Erythroblast (primary cell): ENCODE measurements around the gene BPIFB2.
"Not testable (repeated sequence)": the region's sequence is repeated elsewhere in the genome, so short reads cannot be mapped to it uniquely, and the experiment has no call there.

ENCODE experiments used
- DNase-seq, 2 experiments: peaks; one replicate each; lab custom pipeline; 2025; lab: John Stamatoyannopoulos, UW
- GATA1 ChIP-seq: IDR thresholded peaks from 2 replicates; pipeline ENCODE4 v1.6.1; 2011; ENCODE audit warnings: low read depth, mild to moderate bottlenecking, control low read depth, low read length, moderate library complexity
- POLR2A ChIP-seq: IDR thresholded peaks from 2 replicates; pipeline ENCODE4 v1.6.1; 2011; ENCODE audit warnings: mild to moderate bottlenecking, low read length

Gene BPIFB2, protein sequence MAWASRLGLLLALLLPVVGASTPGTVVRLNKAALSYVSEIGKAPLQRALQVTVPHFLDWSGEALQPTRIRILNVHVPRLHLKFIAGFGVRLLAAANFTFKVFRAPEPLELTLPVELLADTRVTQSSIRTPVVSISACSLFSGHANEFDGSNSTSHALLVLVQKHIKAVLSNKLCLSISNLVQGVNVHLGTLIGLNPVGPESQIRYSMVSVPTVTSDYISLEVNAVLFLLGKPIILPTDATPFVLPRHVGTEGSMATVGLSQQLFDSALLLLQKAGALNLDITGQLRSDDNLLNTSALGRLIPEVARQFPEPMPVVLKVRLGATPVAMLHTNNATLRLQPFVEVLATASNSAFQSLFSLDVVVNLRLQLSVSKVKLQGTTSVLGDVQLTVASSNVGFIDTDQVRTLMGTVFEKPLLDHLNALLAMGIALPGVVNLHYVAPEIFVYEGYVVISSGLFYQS

DNA sequence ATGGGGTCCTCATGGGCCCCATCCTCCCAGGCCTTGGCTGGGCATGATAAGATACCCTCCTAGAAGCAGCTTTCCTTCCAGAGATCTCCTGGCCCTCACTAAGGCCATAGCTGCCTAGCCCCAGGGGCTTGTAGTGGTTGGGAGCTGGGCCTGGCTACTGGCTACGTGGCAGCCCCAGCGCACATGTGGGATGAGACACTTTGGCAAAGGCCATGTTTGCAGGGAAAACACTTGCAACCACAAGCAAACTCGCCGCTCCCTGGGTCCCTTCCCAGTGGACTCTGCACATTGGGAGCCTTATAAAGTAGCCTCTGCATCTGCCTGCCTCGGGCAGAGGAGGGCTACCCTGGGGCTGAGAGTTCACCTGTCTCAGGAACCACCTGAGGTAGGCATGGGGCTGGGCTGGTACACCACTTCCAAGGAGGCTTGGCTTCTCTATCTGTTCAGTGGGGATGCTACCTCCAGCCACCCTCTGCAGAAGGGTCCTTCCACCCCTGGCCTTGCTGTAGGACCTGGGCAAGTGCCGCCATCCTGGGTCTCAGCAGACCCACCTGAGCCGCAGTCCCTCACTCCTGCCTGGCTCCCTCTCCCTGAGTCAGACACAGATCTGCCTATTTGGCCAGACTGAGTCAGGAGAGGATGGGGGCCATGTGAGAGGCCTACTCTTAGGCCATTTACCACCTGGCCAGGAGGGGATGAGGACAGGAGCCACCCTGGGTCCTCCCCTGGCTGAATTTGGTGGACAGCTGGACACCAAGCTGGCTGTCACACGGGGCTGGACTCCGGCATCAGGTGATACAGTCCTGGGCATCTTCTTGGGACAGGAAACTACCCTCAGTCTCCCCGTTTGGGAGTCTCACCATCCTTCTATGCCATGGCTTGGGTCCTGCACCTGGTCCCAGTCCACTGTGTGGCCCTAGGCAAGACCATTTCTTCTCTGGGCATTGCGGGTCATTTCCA lies at the start of gene BPIFB2:
Gene BPIFB2, plus strand, starts transcription at position 329 of the 960 bp plus-strand sequence. CDS start 871 bp downstream, outside the sequence.
- no peak for DNase-seq
- no peak for TF ChIP-seq POLR2A
- TF ChIP-seq GATA1 = no peak

DNA sequence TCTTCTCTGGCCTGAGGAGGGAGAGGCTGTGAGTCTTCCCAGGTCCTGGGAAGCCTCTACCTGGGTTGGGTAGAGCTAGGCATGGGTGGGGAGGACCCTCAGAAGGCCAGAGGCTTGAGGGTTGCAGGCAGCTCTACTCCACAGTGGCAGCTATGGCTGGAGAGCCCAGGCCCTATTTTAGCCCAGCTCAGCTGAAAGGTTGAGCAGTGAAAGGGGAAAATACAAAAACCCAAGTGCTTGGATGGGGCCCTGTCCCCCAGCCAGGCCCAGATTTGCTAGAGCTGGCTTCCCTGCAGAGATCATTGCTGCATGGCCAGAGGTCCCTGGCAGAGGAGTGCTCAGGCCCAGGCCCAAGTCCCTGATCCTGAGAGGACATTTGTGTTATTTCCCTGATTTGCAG lies 48.9 kb upstream of the BPIFB2 start:
- TF ChIP-seq GATA1 (no peak), POLR2A (no peak)
- no peak for DNase-seq

DNA sequence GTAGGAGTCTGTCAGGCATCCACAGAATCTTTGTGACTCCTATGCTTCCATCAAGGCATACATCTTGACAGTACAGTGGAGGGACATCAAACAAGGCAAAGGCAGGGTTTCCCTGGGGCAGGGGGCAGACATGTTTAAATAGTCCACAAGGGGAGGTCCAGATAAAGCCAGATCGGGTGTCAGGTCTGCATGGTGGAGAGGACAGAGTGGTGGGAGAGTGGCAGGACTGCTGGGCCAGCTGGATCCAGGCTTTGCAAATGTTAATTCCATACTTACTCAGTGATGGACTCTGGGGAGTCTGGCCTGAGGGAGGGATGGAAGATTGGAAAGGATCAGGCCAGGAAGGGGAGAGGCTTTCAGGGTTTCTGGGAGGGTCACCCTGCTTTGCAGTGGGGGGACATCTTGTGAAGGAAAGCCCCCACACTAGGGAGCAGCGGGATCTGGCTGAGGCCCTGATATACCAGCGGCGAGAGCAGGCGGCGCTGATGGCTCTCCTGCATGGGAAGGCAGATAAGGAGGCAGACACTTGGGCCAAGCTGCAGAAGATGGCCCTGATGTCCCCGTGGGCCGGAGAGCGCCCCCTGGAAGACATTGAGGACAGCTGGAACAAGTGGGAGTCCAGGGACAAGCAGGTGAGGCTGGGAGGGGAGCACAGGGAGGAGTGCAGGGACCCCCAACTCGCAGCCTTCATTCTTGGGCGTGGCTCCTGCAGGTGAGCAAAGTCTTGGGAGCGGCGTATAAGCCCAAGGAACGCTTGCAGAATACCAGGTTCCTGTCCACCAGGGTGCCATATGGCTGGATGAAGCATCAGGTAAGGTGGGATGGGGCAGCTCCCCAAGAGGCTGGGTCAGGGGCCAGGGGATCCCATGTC lies 47.9 kb upstream of the BPIFB2 start:
- TF ChIP-seq GATA1 (no peak), POLR2A (no peak)
- DNase-seq = no peak

DNA sequence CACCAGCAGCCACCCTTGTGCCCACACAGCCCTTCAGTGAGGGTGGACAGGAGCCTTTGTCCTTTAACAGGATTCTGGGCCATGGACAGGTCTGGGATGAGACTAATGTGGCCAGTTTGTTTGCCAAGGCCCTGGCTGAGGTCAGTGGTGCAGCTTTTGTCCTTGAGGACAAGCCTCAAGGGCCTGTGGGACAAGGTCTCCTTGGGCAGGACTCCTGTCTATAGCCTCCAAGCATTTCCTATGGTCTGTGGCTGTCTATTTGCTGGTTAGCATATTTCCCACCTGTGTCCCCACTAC lies 47.3 kb upstream of the BPIFB2 start:
- no peak for DNase-seq
- TF ChIP-seq POLR2A = no peak
- TF ChIP-seq GATA1 = no peak

DNA sequence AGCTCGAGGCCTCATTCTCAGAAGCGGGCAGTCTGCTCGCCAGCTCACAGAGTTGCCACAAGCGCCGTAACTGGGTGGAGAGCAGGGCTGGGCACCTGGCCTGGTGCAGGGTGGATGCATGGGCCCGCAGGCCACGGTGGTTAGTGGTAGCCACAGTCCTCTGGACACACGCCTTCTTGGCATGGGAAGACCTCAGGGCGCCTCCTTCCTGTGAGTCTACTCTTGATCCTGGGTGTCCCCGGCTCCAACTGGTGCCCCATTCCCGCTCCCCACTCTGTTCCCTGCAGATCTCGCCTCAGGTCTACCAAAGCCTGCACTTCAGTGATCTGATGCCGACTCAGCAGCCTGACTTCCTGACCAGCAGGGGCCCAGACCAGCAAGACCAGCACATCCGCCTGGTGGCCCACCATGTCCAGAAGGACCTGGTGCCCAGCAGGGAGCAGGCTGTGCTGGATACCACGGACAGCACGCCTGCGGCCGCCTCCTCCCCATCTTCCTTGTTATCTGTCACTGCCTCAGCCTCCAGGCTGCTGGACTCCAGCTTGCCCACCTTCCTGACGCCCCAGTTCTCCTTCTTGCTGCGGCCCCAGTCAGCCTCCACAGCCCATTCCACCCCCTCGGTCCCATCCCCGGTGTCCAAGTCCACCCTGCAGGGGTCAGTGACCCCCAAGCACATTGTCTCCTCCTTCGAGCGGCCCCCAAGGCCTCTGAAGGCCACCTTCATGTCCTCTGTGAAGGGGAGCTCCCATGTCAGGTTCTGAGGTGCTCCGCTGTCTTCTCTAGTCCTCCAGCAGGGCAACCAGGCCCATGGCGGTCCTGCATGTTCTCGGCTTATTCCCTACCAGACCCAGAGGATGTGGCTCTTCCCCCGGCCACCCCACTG lies 46.4 kb upstream of the BPIFB2 start:
- no peak for DNase-seq
- no peak for TF ChIP-seq POLR2A

DNA sequence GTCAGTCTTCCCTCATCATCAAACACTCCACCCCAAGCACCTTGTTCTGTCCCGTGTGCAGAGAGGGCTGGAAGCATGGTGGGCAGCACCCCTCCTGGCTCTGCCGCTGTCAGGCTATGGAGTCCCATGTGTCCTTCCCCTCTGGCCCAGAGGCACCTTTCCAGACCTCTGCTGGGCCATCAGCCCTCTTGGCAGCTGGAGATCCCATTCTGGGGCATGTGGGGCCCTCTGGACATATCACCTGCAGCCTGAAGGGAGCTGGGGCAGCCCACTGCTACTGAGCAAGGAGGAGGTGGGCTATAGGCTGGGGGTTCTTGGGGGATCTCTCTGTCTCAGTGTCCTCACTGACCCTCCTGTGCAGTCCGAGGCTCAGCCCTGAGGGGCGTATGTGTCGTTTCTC lies 45.5 kb upstream of the BPIFB2 start:
- no peak for TF ChIP-seq POLR2A
- no peak for TF ChIP-seq GATA1
- DNase-seq = no peak

DNA sequence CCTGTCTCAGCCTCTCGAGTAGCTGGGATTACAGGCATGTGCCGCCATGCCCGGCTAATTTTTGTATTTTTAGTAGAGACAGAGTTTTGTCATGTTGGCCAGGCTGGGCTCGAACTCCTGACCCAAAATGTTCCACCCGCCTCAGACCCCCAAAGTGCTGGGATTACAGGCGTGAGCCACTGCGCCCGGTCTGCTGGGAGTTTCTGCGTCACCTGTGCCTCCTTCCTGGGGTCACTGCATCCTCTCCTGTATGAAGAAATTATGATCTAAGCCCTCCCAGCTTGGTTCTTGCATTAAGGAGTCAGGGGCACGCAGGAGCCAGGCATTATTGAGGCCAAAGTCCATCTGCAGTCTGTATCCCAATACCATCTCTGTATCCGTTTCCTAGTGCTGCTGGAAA lies 44.9 kb upstream of the BPIFB2 start:
- not testable (repeated sequence) for DNase-seq

DNA sequence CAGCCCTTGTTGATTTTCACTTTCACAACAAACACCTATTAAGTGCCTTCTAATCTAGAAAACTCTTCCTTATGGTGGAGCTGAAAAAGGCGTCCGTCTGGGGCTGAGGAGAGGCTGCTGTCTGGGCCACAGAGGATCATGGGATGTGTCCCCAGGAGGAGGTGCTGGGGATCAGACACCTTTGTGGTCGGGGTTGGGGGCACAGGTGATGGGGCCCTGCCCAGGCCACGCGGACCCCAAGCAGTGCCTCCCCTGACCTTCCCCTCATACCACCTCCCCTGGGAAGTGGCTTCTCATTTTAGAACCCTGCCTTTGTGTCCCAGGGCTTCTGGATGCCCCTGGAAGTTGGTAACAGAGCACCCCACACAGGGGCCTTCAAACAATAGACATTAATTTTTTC lies 44.3 kb upstream of the BPIFB2 start:
- TF ChIP-seq GATA1 = no peak
- DNase-seq = no peak

DNA sequence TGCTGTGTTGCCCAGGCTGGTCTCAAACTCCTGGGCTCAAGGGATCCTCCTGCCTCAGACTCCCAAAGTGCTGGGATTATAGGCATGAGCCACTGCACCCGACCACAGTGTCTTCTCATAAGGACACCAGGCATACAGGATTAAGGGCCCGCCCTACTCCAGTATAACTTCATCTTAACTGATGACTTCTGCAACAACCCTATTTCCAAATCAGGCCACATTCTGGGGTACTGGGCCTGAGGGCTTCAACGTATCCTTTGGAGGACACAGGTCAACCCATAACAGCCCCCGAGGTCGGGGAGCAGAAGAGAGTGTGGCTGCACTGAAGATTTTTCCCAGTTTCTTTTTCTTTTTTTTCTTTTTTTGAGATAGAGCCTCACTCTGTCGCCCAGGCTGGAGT lies 42.9 kb upstream of the BPIFB2 start:
- TF ChIP-seq POLR2A (no peak), GATA1 (no peak)
- DNase-seq = no peak

DNA sequence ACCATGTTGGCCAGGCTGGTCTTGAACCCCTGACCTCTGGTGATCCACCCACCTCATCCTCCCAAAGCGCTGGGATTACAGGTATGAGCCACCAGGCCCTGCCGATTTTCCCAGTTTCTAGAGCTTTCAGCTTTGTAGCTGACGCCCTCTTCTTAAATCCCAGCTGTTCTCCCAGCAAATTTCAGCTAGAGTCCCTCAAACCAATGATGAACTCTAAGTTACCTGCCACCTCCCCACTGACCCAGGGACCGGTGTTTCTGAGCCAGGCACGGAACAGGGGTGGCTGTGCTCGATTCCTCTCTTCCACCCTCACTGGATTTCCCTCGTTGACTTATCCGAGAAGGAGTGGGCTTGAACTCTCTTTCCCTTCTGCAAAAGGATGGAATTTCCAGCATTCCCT lies 42.4 kb upstream of the BPIFB2 start:
- no peak for DNase-seq
- TF ChIP-seq POLR2A = no peak
- TF ChIP-seq GATA1 = no peak

DNA sequence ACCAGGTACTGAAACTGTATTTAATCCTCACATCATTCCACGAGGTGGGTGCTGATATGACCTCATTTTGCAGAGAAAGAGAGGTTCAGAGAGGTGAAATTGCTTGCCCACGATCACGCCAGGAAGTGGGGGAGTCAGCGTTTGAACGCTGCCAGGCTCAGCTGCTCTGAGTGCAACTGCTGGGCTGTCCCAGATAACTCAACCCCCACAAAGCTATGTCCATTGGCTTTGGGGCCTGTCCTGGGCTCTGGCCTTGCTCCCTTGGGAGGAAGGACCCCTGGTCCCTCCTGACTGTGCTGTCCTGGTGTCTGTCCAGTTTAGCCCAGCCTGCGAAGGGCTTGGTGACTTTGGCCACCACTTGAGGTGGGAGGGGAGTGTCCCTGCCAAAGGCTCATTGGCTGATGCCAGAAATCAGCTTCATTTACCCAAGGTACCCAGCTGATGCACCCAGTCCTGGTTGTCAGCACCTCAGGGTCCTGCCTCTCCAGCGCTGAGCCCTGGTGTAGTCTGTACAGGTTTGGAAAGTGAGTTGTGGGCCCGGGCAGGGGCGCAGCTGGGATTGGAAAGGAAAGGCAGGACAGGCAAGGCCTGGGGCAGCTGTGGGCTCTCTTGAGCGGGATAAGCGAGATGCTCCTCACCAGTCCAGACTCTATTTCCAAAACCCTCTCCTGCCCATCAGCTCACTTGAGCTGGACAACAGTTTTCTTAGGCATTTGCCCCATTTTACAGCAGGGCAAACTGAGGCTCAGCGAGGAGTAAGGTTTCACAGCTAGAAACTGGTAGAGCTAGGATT lies 41.7 kb upstream of the BPIFB2 start:
- no peak for DNase-seq
- no peak for TF ChIP-seq POLR2A
- TF ChIP-seq GATA1 = no peak

DNA sequence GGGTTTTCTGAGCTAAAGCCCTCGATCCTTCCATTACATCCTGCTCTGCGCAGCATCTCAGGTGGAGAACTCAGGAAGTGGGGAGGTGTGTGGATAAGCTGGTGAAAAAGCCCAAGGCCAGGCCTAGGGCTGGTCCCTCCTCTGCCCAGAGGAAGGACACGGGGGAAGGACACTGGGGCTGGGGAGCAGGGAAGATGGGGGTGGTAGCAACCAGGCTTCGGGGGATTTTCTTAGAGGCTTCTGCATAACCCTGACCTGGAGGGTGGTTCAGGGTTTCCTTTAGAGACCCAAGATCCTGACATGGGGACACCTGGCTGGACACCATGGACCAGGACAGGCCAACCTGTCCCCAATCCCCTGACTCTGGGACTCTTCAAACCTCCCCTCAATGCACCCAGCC lies 41.1 kb upstream of the BPIFB2 start:
- no peak for DNase-seq
- TF ChIP-seq POLR2A (no peak), GATA1 (no peak)
